HG02885 (cell line): Measurements from ENCODE around the gene KIF23.
A peak's percentile ranks its signal among the peaks of the same experiment; 100 is the strongest.

Experiments used
- ATAC-seq: cut with Tn5 transposase; IDR thresholded peaks from one replicate; pipeline ENCODE4 v1.9.1; 2021; ENCODE audit warnings: mild to moderate bottlenecking; ENCODE audit not compliant: unreplicated experiment, poor library complexity

KIF23 gene

DNA sequence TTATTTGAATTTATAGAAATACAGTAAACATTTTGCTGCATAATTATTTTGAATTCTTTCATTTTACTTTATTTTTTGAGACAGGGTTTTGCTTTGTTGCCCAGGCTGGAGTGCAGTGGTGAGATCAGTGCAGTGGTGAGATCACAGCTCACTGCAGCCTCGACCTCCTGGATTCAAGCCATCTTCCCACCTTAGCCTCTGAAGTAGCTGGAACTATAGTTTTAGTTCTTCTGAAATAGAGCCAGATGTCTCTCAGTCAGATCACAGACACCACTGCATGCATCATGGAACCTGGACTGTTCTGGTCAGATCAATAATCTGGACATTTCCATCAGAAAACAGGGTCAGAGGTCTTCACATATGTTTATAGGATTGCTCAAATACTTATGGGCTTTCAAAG, 46.3 kb downstream of the KIF23 start:
- no peak for ATAC-seq

DNA sequence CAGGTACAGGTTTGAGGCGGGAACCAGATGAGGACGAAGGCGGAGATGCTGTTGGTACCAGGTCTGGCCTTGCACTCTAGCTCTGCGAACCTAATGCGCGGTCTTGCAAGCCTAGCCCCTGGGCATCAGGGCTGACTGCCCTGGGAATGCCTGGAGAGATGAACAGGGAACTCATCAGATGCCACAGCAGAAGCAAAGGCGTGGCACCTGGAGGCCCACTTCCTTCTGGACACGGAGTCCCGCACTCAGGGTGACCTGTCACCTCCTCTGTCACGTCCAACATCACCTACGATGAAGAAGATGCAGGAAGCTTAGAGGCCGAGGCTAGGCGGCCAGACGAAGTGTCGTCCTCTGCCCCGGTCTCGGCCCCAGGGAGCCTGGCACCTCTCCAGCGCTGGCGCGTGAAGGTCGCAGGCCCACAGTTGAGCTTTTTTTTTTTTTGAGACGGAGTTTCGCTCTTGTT, 47.9 kb downstream of the KIF23 start:
- no peak for ATAC-seq

DNA sequence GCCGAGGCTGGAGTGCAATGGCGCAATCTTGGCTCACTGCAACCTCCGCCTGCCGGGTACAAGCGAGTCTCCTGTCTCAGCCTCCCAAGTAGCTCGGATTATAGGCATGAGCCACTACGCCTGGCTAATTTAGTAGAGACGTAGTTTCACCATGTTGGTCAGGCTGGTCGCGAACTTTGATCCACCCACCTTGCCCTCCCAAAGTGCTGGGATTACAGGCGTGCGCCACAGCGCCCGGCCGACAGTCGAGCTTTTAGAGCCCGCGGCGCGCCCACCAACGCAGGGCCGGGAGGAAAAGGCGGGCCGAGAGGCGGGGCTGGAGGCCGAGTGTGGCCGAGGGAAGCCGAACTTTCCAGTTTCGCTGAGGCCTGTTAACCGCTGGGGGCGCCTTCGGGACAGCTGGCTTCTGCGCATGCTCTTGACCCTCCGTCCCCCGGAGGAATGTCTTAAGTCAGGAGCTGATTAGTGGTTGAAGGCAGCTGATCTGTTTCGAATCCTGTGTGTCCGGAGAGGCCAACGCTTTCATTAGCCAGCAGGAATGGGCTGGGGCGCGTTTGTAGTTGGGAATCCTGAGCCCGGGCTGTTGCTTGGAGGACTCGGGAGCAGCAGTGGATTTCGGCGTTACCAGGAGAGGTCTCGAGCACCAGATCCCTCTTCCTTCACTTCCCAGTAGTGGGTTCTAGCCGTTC, 48.5 kb downstream of the KIF23 start:
- ATAC-seq: peak; percentile 93

DNA sequence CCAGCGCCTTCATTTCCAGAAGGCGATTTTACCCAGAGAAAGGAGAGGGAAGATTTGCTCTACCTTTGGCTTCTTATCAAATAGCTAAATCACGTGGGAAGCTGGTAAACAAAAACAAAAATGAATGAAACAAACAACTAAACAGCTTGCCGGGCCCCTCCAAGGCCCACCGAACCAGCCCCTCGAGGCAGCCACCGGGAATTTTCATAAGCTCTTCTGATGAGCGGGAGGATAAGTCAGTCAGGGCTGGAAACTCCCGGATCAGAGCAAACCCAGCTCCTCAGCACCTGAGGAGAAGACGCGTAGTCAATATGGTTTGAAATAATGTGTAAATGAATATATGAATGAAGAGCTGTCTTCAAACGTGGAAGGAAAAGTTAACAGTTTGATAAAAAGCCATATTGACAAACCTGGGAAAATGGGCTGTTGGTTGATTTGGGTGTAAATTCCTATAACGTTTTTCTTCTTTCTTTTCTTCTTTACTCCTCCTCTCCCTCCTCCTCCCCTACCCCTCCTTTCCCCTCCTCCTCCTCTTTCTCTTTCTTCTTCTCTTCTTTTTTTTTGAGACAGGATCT, 49.1 kb downstream of the KIF23 start:
- no peak for ATAC-seq

DNA sequence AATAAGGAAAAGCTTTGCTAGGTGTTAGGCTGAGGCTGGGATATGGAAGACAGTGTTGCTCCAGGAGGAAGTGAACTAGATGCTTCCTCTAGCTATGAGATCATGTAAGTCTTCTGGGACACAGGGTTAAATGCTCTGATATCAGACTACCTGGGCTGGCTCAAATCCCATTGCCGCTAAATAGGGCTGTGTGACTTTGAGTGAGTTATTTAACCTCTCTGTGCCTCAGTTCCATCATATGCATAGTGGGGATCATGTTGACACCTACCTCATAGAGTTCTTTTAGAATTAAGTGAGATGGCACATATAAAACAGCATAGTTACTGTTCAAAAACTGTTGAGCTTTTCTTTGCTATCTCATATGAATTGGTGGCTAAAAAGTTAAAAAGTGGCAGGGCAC, 51.1 kb downstream of the KIF23 start:
- ATAC-seq: no peak

DNA sequence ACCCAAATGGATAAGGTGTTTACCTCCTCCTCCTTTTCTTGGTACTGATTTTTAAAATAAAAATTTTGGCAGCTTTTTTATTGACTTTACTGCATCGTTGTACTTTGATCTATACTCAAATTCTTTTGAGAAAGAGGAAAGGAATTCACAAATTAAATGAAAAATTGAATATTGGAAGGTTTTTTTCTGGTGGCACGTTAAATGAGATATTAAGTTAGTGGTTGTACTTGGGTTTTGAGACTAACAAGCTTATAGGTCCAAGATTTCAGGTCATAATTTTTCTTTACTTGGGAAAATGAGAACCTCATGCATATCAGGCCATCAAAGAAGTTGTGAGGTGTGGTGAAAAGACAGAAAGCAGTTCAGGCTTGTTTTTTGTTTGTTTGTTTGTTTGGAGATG, 52.6 kb downstream of the KIF23 start:
- ATAC-seq: no peak

DNA sequence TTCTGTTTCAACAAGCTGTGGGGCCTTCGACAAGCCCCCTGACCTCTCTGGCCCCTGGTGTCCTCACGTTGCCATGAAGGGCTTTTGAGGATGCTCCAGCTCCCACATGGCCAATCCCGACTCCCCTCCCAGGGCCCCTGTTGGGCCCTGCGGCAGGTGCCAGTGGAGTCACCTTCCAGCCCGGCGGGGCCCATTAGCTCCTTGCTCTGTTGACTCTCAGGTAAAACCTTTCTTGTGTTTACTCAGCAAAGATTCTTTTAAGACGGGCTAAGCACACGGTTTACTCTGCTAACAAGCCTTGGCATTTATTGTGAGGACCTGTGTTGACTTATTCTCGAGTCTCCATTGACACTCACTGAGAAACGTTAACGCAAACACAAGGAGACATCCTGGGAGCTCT, 53.5 kb downstream of the KIF23 start:
- ATAC-seq: no peak

DNA sequence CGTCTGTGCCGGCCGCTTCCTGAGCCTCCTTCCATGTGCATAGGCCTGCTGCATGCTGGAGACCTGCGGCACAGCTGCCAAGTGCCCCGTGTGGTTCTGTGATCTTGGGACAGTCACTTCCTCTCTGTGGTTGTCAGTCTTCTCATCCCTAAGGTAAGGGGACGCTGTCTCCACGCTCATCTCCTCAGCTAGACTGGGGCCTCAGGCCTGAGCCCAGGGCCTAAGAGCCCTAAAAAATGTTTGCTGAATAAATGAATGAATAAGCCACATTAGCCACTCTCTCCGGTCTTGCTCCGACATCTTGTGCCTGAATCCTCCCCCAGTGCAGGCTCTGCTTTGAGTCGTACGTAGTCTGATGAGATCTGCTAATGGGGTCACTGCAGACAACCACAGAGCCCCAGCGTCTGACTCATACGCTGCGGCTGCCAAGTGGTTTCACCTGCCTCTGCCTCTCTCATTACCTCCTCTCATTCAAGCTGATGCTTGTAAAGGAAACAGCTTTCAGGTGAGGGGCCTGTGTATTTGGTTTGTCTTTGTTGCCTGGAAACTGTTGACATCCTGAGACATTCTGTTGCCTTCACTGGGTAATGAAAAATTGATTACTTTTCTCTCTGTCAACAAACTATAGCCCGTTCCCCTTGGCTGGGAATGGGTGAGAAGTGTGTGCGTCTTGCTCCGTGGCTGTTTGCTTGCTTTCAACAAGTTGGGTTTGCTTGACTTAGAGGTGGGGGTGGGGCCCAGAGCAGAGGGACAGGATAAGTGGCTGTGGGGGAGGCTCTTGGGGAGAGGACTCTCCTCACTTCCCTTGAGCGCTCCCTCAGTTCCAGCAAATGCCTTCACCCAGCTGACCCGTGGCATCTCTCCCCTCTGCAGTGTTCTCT, 54.3 kb downstream of the KIF23 start:
- peak; percentile 82 for ATAC-seq

DNA sequence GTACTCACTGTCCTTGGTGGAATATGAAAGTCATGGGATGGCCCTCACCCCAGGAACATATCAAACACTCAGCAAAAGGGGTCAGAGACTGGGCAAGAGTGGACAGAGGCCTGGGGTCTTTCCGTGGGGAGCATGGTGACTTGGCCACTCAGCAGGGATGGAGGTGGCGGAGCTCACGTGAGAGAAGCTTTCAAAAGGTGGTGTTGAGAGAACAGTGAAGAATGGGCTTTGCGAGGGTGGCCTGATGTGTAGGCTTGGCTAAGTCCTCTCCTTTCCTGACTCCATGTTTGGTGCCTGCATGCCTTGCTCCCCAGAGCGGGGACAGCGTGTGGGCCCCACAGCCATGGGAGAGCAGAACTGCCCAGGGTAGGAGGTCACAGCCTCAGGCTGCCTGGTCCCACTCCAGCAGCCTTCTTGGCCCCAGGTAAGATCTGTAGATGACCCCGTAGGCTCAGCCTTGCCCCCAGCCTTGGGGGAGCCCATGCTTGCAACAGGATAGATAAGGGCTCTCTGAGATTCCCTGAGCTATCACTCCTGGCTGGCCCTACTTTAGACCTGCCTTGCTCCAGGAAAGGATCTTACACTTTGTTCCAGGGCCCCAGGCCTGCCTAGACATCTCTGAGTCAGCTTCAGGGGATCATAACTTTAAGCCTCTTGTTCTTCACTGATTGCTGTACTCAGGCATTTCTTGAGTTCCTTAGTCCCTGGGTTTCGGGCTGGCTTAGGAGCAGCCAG, 55.5 kb downstream of the KIF23 start:
- no peak for ATAC-seq

DNA sequence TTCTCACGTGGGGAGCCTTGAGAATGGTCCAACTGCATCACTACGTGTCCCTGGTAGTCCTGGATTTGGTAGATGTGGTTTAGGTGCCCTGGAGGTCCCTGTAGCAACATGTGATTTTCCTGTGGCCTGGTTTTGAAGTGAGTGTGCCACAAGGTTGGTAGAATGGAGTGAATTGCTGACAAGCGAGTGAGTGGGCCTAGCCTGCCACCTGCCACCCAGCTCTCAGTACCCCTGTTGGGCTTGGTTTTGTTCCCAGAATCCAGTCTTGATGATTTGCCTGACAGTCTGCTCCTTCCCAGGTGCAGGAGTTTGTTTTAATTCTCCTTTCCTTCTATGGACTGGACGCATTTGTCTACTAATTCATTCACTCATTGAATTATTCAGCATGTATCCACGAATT, 57.9 kb downstream of the KIF23 start:
- no peak for ATAC-seq

DNA sequence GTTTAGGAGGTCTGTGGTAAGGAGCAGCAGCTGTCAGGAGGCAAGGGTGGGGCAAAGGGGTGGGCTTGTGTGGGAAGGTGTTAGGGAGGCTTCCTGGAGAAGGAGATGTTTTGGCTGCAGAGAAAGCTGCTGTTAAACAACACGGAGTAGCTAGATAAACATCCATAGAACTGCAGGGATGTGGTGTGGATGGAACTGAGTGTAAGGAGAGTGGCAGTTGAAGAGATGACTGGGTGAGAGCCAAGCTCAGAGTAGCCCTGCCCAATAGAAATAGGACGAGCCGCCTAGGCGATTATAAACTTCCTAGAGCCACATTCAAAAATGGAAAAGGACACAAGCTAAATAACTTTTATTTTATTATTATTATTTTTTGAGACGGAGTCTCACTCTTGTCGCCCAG, 58.4 kb downstream of the KIF23 start:
- ATAC-seq: no peak

DNA sequence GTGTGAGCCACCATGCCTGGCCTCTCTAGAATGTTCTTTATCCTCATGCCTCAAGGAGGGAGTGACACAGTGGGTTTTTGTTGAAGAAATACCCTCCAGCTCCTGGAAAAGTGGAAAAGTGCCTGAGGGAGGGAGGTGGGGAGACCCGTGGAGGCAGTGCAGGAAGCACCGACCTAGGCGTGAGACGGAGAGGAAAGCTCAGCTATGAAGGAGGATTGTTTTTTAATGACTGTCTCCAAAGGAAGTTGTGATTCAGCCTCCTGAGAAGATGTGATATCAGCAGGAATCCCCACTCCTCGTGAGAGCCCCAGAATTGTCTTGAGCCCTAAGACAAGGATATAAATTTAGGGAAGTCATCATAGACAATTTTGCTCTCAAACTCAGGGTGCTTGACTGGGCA, 60.1 kb downstream of the KIF23 start:
- ATAC-seq: no peak

DNA sequence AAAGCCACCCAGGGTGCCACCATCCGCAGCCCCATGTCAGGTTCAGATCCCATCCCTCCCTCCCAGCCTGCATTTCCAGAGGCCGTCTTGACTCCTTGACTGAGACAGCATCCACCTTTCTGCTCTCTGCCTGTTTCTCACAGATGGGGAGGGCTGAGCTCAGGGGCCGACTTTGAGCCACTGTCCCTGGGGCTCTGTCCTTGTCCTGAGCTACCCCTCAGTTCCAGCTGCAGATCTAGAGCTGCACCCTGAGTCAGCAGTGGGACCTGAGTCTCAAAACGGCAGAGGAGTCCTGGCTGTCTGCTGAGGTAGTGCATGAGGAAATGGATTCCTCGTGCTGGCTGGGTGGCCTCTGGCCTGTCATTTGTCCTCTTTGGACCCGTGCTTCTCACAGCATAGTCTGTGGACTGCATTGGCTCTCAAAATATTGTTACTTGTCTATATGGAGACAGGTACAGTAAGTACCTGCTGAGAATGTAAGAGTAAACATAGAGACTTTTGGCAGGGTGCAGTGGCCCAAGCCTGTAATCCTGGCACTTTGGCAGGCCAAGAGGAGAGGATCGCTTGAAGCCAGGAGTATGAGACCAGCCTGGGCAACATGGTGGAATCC, 60.8 kb downstream of the KIF23 start:
- no peak for ATAC-seq

DNA sequence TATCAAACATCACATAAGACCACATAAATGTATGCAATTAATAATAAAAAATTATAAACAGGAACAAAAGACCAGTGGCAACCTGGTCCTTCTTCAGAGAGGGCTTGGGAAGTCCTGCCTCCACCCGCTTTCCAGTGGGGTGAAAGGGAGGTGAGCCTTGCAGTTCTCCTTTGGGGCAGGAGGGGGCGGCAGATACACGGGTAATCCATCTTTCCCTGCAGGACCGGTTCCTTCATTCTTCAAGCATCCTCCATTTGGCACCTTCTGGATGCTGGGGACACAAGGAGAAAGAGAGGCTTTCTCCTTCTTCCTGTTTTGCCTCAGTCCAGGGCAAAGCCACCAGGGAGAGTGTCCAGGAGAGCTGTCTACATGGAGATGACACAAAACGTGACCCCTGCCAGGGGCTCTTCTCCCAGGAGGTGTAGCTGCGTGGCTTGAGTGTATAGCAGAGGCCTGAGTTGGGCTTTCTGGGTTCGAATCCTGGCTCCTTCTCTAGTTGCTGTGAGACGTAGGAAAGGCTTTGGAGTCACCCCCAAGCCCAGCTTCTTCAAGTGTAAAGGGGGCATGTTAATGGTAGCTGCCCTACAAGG, 61.7 kb downstream of the KIF23 start:
- no peak for ATAC-seq

DNA sequence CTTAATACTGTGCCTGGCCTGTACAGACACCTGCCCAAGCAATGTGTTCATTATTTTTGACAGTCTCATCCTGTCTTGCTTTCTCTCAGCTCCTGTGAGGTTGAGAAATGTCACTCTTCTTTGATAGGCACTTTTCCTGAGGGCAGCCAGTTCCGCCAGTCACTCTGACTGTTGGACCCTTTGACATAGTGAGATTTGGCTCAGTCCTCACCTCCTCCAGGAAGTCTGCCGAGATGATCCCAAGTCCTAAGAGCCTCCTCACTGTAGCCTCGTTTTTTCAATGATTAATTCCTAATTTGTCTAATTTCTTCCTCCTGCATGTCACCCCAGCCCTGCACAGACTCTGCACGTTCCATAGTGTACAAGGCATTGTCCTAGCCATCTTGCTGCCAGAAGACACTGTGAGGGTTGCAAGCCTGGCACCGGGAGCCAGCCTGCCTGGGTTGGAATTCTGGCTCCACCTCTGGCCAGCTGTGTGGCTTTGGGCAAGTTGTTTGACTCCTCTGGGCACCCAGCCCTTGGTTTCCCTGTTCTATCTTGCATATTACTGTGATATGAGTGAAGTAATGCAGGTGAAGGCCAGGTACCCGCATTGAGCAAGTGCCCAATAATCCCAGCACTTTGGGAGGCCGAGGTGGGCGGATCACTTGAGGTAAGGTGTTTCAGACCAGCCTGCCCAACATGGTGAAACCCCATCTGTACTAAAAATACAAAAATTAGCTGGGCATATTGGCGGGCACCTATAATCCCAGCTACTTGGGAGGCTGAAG, 62.7 kb downstream of the KIF23 start:
- ATAC-seq: no peak

DNA sequence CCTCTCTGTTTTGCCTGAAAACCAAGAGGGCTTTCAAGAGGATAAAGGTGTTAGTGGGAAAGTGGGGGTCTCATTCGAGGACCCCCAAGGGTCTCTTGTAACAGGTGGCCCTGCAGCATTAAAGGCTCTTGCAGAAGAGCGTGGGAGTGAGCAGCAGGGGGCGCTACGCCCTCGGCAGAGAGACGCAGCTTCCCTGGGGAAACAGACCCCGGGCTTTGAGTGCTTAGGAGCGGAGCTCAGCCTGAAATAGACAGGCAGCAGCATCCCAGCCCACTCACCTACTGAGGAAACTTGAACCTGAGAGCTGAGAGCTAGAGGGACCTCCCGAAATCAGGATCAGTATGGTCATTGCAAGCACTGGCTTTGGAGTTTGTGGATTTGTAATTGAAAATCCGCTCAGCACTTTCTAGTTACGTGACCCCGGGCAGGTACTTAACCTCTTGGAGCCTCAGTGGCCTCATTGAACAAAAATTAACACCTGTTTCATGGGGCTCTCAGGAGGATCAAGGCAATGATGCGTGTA, 64.2 kb downstream of the KIF23 start:
- ATAC-seq: no peak

DNA sequence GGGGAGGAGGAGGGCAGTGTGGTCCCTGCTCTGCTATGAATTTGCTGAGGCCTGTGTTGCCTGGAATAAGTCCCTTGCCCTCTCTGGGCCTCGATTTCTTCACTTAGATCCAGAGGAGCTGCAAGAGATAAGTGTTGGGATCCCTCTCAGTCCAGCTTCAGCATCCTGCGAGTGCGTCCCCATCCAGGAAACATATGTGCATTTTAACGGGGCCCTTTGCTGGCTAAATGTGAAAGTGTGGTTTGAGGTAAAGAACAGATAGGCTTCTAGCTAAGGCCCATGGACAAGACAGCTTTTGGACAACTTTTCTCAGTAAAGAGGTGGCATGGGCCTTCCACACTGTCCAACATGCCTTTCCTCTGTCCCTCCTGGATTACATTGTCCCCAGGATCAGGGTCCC, 64.9 kb downstream of the KIF23 start:
- no peak for ATAC-seq

DNA sequence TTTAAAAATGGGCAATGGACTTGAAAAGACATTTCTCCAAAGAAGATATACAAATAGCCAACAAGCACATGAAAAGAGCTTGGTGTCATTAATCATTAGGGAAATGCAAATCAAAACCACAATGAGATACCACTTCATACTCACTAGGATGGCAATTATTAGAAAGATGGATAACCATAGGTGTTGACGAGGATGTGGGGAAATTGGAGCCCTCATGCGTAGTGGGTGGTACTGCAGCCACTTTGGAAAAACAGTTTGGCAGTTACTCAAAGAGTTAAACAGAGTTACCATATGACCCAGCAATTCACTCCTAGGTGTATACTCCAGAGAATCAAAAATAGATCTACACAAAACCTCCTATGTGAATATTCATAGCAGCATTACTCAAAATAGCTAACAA, 65.8 kb downstream of the KIF23 start:
- ATAC-seq: no peak

DNA sequence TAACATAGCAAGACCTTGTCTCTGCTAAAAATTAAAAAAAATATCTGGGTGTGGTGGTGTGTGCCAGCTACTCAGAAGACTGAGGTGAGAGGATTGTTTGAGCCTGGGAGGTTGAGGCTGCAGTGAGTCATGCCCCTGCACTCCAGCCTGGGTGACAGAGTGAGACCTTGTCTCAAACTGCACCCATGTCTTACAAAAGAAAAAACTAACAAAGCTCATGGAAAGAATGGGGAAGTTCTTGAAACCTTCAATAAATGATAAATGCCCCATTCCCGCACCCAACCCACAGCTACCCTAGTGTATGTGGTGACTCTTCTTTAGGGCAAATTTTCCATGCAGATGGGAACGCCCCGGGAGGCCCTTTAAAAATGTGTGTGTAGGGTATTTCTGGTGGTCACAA, 66.8 kb downstream of the KIF23 start:
- ATAC-seq: no peak
